Dendritic cell treated with granulocyte-macrophage colony-stimulating factor and Interleukin-4, amounts not matched to agents 40 ng/mL and 50 ng/mL, for 4 days (primary cell): Measurements from ENCODE around the gene TKFC.

Experiments used
- H3K27ac Mint-ChIP-seq: one replicate; pipeline ENCODE4 v1.8.0; 2022; ENCODE audit warnings: mild to moderate bottlenecking, mixed read lengths
- H3K27me3 Mint-ChIP-seq: one replicate; pipeline ENCODE4 v1.8.0; 2022; ENCODE audit warnings: mild to moderate bottlenecking, mixed read lengths
- H3K36me3 Mint-ChIP-seq: one replicate; pipeline ENCODE4 v1.8.0; 2022; ENCODE audit warnings: low read depth, mixed read lengths
- H3K4me1 Mint-ChIP-seq: one replicate; pipeline ENCODE4 v1.8.0; 2022; ENCODE audit warnings: low read depth, mixed read lengths
- H3K4me3 Mint-ChIP-seq: one replicate; pipeline ENCODE4 v1.8.0; 2022; ENCODE audit warnings: mild to moderate bottlenecking, moderate library complexity, mixed read lengths
- H3K9me3 Mint-ChIP-seq: one replicate; pipeline ENCODE4 v1.8.0; 2022; ENCODE audit warnings: mixed read lengths
- intact Hi-C: fragments of 100-400 bp; cut with micrococcal nuclease; formaldehyde crosslinking; loops from one replicate; pipeline ENCODE4 v1.15.0; 2022

The TKFC gene

GRCh38 chr11:61332797-61333549, at the start of gene TKFC, which contains the start of gene DDB1:
Gene TKFC, plus strand, starts transcription at chr11:61333228. Its CDS starts 1,501 bp downstream, at chr11:61334729.
Gene DDB1, minus strand, starts transcription at chr11:61333105. Its CDS starts 137 bp downstream, at chr11:61332968.
- H3K27ac Mint-ChIP-seq, result peak within 1 kb of the TSS; percentile 83
- intact Hi-C loops, result loop anchor here (1.0 to 10.0 kb wide), 2 partner anchors 28 to 78 kb away; partner anchors contain the start of gene CYB561A3

GRCh38 chr11:61283613-61284012, 49.4 kb upstream of the TKFC start:
- Mint-ChIP-seq H3K4me1 (peaks cover 5% of the 10 kb centered on the region), H3K9me3 (no peaks in the 10 kb centered on the region), H3K27me3 (peaks cover 14% of the 10 kb centered on the region), H3K4me3 (no peak overlapping the region), H3K27ac (no peak overlapping the region), H3K36me3 (no peaks in the 10 kb centered on the region)
- intact Hi-C loops, result no loop called here

More at GRCh38 chr11:61332797-61333549, at the start of gene TKFC, which contains the start of gene DDB1:
- H3K4me3 Mint-ChIP-seq, result peak within 1 kb of the TSS; percentile 87
- H3K27me3 Mint-ChIP-seq, result no peaks in the 10 kb centered on the region
- peaks cover 46% of the 10 kb centered on the region for H3K4me1 Mint-ChIP-seq
- H3K9me3 Mint-ChIP-seq, result no peaks in the 10 kb centered on the region
- H3K36me3 Mint-ChIP-seq, result peaks cover 54% of the 10 kb centered on the region

- H3K27ac Mint-ChIP-seq, result no peak overlapping the region
- H3K36me3 Mint-ChIP-seq, result no peaks in the 10 kb centered on the region
- peaks cover 12% of the 10 kb centered on the region for H3K4me1 Mint-ChIP-seq
- no peaks in the 10 kb centered on the region for H3K9me3 Mint-ChIP-seq
- H3K4me3 Mint-ChIP-seq, result no peak overlapping the region
- intact Hi-C loops, result no loop called here
- peaks cover 25% of the 10 kb centered on the region for H3K27me3 Mint-ChIP-seq
Observed at GRCh38 chr11:61287338-61287977, 45.6 kb upstream of the TKFC start.

- intact Hi-C loops, result no loop called here
- Mint-ChIP-seq H3K27me3 (peaks cover 53% of the 10 kb centered on the region), H3K4me1 (peaks cover 29% of the 10 kb centered on the region), H3K9me3 (no peaks in the 10 kb centered on the region), H3K4me3 (no peak overlapping the region), H3K27ac (no peak overlapping the region), H3K36me3 (no peaks in the 10 kb centered on the region)
Observed at GRCh38 chr11:61290905-61291690, 41.9 kb upstream of the TKFC start.

- no peak overlapping the region for H3K4me3 Mint-ChIP-seq
- H3K27me3 Mint-ChIP-seq, result peaks cover 63% of the 10 kb centered on the region
Observed at GRCh38 chr11:61292356-61292755, 40.7 kb upstream of the TKFC start.

GRCh38 chr11:61293867-61294716, 38.9 kb upstream of the TKFC start:
- H3K27ac Mint-ChIP-seq, result peak overlapping the region; percentile 43
- H3K27me3 Mint-ChIP-seq, result peaks cover 62% of the 10 kb centered on the region
- H3K9me3 Mint-ChIP-seq, result no peaks in the 10 kb centered on the region
- H3K4me1 Mint-ChIP-seq, result peaks cover 43% of the 10 kb centered on the region
- intact Hi-C loops, result no loop called here
- peaks cover 14% of the 10 kb centered on the region for H3K36me3 Mint-ChIP-seq
- H3K4me3 Mint-ChIP-seq, result peak overlapping the region; percentile 69

More at GRCh38 chr11:61292356-61292755, 40.7 kb upstream of the TKFC start:
- H3K4me1 Mint-ChIP-seq, result peaks cover 34% of the 10 kb centered on the region
- intact Hi-C loops, result no loop called here
- no peak overlapping the region for H3K27ac Mint-ChIP-seq
- H3K9me3 Mint-ChIP-seq, result no peaks in the 10 kb centered on the region
- H3K36me3 Mint-ChIP-seq, result peaks cover 7% of the 10 kb centered on the region

GRCh38 chr11:61294717-61295595, 38.1 kb upstream of the TKFC start, which contains the start of gene VWCE:
Gene VWCE, minus strand, starts transcription at chr11:61295316. Its CDS starts 279 bp downstream, at chr11:61295037.
- Mint-ChIP-seq H3K36me3 (peaks cover 14% of the 10 kb centered on the region), H3K4me1 (peaks cover 43% of the 10 kb centered on the region), H3K4me3 (peak within 1 kb of the TSS; percentile 69), H3K9me3 (no peaks in the 10 kb centered on the region), H3K27me3 (peaks cover 62% of the 10 kb centered on the region), H3K27ac (peak within 1 kb of the TSS; percentile 43)
- intact Hi-C loops, result no loop called here

GRCh38 chr11:61295596-61295926, 37.5 kb upstream of the TKFC start:
- intact Hi-C loops, result no loop called here
- Mint-ChIP-seq H3K4me3 (peak overlapping the region; percentile 69), H3K4me1 (peaks cover 43% of the 10 kb centered on the region), H3K36me3 (peaks cover 14% of the 10 kb centered on the region), H3K27ac (no peak overlapping the region), H3K27me3 (peaks cover 60% of the 10 kb centered on the region), H3K9me3 (no peaks in the 10 kb centered on the region)

- intact Hi-C loops, result no loop called here
- Mint-ChIP-seq H3K9me3 (no peaks in the 10 kb centered on the region), H3K27me3 (peaks cover 46% of the 10 kb centered on the region), H3K4me3 (no peak overlapping the region), H3K4me1 (peaks cover 31% of the 10 kb centered on the region), H3K27ac (peak overlapping the region; percentile 26), H3K36me3 (peaks cover 14% of the 10 kb centered on the region)
Observed at GRCh38 chr11:61297341-61297740, 35.7 kb upstream of the TKFC start.

GRCh38 chr11:61297746-61298145, 35.3 kb upstream of the TKFC start:
- Mint-ChIP-seq H3K27ac (peak overlapping the region; percentile 26), H3K4me1 (peaks cover 31% of the 10 kb centered on the region), H3K27me3 (peaks cover 42% of the 10 kb centered on the region), H3K4me3 (no peak overlapping the region), H3K9me3 (no peaks in the 10 kb centered on the region), H3K36me3 (peaks cover 14% of the 10 kb centered on the region)
- intact Hi-C loops, result no loop called here

GRCh38 chr11:61298663-61299244, 34.3 kb upstream of the TKFC start:
- peaks cover 14% of the 10 kb centered on the region for H3K36me3 Mint-ChIP-seq
- intact Hi-C loops, result no loop called here
- H3K9me3 Mint-ChIP-seq, result no peaks in the 10 kb centered on the region
- peaks cover 33% of the 10 kb centered on the region for H3K27me3 Mint-ChIP-seq
- peaks cover 24% of the 10 kb centered on the region for H3K4me1 Mint-ChIP-seq
- no peak overlapping the region for H3K4me3 Mint-ChIP-seq
- H3K27ac Mint-ChIP-seq, result no peak overlapping the region

- intact Hi-C loops, result loop anchor here (10.0 kb wide), 1 partner anchor 48 kb away; no protein-coding TSS in a partner anchor
- Mint-ChIP-seq H3K27me3 (no peaks in the 10 kb centered on the region), H3K4me3 (no peak overlapping the region), H3K36me3 (peaks cover 5% of the 10 kb centered on the region), H3K4me1 (peaks cover 7% of the 10 kb centered on the region), H3K9me3 (no peaks in the 10 kb centered on the region), H3K27ac (no peak overlapping the region)
Observed at GRCh38 chr11:61302550-61302949, 30.5 kb upstream of the TKFC start.
